T-helper 1 cell (primary cell): ENCODE results near the gene MSANTD2.
A peak's percentile ranks its signal among the peaks of the same experiment; 100 is the strongest.

ENCODE experiments used
- DNase-seq, 5 donors: peaks; one replicate each; pipeline ENCODE4 v3.0.0-alpha.2; 2012 to 2020

Gene MSANTD2

DNA sequence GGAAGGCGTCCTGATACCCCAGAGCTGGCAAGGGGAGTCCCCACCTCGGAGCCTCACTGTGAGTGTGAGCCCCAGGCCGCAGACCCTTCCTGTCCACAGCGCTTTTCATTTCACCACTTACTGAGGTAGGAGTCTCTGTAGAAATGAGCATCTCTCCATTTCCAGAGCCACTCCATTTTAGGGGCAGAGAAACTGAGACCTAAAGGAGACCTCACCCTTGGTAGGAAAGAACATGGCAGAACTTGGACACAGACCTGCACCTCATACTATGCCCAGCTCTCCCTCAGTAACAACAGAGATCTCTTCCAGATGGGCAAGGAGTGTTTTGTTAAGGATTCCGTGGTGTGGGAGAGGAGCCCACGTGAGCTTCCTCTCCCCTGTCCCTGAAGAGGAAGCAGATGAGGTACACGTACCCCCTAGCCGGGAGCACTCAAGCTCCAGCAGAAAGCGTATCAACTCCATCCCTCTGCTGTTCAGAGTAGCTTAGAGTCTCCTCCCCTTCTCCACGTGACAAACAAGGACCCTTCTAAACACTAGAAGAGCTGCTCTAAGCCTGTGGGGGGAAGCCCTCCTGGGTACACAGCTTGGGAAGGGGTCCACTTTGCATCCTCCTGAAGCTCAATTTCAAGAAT, 47.6 kb downstream of the MSANTD2 start:
- no peak for DNase-seq

DNA sequence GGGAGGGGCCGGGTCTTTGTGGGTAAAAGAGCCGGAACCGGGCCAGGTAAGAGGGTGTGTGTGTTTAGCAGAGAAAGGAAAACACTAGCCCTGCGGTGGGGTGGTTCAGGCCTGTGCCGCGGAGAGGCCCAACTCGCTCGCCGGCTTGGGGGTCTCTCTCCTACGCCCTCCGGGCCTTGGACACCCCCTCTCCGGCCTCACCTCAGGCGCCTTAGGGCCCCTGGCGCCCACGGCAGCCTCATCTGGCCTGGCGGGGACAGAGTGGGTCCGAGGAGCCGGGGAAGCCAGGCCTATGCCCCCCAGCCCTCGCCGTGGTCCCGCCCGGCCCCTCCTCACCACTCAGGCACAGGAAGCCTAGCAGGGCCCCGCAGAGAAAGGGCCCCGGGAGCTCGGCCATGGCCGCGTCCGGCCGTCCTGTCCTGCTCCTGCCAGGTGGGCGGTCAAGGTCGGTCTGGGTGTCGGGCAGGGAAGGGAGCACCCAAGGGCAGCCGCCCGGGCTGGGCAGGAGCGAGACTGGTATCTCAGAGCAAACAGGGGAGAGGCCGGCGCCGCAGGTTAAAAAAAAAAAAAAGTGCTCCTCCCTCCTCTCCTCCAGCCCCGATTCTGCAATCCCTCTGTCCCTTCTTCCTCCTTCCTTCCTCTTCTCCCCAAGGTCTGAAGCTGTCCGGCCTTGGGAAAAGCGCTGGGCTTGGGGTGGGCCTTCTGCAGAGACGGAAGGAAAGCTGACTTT, 48.3 kb downstream of the MSANTD2 start, which contains the start of gene VSIG2:
Gene VSIG2, minus strand, starts transcription at position 515 of the 730 bp plus-strand sequence. Its CDS starts 118 bp downstream, at position 397.
- DNase-seq, result no peak

DNA sequence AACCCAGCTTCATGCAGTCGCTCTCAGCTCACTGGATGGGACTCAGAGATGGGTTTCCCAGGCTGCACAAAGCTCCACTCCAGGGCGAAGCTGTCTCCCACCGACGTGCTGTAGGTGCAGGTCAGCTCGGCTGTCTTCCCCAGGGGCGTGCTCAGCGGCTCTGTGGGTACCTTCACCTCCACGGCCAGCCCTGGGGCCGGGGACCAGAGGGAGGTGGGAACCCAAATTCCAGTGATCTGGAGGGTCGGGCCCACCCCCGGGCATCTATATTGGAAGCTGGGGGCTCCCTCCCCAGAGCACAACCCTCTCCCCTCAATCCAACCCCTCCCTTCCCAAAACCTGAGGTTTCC, 48.8 kb downstream of the MSANTD2 start:
- DNase-seq, result no peak

DNA sequence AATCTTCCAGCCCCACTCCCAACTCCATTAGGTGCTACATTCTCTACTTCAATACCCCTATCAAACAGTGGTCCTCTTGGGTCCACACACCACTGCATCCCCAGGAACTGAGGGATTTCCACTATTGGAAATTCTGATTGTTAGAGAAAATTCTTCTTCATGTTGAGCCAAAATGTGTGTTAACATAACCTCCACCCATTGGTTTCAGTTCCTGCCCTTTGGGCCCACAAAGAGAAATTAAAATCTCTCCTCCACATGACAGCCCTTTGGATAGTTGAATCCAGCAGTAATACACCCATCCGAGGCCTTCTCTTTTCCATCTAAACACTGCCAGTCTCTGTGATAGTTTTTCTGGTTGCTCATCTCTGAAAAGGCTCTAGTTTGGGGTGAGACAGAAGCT, 50.3 kb downstream of the MSANTD2 start:
- no peak for DNase-seq

DNA sequence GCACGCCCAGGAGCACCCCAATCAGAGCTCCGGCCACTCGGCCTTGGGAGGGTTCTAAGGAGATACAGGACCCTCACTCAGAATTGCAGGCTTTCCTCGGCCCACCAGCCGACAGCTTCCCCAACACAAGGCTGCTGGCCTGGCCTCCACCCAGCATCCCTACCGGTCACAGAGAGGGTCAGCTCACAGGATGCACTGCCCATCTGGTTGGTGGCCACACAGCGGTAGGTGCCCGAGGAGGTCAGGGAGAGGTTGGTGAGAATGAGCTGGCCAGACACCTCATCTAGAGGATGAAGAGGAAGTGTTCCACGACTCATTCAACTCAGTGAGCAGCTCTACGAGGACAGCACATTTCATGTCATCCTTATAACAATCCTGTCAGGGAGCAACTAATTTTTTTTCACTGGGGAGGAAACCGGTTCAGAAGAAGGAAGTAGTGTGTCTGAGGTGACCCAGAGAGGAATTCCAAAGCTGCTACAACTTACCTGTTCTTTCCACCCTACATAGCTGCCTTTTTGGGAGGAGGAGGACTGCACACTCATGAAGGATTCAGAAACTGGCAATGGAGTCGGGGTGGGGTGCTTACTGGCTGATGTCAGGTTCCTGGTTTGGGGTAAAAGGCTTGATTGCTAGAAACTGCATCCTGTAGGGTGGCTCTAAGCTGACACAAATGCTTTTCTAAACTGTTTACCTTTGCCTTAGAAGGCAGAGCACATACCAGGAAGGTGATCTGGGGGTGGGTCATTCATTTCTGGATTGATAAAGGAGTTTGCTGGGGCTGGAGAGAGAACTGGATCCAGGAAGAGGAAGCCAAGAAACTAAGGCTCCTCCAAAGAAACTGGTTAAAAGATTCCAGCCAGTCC, 51.5 kb downstream of the MSANTD2 start:
- no peak for DNase-seq

DNA sequence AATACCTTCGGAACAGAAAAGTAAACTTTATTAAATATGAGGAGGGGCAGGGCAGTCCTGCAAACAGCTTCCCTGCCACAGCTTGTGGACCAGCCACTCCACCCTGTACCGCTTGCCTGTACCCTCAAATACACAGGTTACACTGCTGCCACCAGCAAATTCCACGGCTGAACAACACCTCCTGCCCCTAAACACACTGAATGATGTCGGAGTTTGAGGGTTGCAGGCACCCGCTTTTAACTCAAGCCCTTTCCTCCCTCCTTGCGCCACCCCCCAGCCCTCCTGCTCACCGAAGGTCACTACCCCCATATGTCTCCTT, 52.1 kb downstream of the MSANTD2 start:
- no peak for DNase-seq

DNA sequence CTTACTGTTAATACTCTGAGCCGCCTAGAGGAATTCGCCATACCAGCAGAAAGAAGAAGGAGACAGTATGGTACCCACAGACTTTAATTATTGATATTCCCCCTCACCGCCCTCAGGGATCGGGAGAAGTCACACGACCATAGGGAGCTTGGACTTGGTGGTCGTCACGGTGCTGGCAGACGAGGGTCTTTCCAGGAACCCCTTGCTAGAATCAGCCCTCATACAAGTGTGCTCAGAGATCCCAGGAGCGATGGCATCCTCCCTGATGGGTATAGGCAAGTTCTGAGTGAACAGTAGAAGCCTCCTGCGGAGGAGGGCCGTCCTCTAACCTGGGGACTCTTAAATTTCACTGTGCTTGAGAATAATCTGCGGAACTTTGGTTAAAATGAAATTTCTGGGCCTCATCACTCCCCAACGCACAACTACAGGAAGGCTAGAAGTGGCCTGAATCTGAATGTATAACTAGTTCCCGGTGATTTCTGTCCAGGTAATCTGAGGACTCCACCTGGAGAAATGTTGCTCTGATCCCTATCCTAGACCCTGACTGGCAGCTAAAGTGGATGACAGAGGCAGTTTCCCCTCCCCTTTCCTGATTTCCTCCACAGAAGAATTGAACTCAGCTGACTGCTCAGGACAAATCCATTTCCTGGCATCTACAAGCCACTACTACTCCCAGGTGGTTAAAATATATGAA, 52.7 kb downstream of the MSANTD2 start:
- no peak for DNase-seq

DNA sequence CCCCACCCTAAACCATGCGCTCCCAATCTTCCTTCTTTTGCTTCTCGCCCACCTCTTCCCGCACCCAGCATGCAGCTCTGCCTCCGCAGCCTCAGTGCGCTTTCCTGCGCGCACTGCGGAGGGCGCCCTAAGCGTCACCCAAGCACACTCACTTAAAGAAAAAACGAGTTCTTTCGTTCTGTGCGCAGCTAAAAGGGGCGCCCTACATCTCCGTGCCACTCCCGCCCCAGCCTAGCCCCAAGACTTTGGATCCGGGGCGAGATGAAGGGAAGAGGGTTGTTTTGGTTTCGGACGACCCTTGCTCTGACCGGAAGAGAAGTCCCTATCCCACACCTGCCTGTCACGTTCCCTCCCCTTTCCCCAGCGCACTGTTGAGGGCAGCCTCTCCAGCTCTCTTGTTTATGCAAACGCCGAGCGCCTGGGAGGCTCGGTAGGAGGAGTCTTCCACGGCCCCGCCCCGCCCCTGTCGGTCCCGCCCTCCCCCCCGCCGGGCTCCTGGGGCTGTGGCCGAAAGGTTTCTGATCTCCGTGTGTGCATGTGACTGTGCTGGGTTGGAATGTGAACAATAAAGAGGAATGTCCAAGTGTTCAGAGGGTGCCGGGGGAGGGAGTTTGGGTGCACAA, 53.5 kb downstream of the MSANTD2 start:
- peak; percentile 52 to 81 (median 69) for DNase-seq

DNA sequence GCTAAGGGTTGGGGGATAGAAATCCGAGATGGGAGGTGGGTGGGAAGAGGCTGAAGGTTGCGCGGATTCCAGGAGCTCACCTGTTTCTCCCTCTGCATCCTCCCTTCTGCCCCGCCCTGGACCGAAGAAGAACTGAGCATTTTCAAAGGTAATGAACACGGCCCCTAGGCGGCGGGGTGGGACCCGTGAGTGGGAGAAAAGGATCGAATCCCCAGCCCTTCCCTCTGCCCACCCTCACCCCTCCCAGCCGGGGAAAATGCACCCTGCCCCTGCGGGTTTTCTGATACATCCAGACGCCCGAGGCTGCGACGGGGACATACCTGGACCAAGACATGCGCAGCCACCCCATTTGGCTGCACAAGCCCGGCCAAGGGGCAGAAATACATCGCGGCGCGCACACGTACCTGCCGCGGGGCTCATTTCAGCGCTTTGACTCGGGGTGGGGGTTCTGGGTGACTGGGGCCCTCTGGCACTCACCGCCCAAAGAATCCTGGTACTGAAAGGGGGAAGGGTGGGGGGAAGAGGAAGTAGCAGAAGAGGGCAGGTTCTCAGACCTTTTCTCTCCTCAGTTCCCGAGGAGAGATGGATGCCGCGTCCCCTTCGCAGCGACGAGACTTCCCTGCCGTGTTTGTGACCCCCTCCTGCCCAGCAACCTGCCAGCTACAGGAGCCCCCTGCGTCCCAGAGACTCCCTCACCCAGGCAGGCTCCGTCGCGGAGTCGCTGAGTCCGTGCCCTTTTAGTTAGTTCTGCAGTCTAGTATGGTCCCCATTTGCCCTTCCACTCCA, 54.2 kb downstream of the MSANTD2 start:
- peak in 1 of 5 donors; percentile 25 for DNase-seq

DNA sequence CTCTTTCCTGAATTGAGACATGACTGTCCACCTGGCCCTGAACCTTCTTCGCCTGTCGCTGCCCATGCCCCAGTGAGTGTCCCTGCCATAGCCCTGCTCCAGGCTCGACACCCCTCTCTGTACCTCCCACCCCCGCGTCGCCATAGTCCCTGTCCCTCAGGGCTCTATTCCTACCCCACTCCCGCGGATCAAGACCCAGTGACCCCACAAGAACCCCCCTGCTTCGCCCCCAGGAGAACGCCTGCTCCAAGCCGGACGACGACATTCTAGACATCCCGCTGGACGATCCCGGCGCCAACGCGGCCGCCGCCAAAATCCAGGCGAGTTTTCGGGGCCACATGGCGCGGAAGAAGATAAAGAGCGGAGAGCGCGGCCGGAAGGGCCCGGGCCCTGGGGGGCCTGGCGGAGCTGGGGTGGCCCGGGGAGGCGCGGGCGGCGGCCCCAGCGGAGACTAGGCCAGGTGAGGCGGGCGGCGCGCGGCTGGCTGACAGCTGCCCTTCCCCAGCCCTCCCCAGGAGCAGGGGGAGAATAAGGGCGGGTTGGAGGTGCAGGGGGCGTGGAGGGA, 54.9 kb downstream of the MSANTD2 start:
- DNase-seq, result no peak

DNA sequence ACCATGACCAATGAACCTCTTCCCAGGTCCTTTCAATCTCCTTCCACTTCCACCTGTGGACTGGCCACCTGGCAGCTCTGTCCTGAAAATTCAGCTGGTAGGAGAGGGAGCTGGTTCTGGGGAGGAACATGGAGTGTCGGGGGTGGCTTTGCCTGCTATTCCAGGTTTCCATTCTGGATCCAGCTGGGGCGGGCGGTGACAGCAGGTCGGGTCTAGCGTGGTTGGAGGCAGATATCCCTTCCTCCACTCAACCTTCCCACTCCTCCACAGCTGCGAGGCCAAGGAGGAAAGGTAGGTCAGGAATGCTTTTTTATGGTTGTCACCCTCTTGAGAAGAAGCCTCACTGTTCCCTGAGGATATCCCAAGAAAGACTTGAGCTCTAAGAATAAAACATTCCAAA, 57.2 kb downstream of the MSANTD2 start:
- no peak for DNase-seq

DNA sequence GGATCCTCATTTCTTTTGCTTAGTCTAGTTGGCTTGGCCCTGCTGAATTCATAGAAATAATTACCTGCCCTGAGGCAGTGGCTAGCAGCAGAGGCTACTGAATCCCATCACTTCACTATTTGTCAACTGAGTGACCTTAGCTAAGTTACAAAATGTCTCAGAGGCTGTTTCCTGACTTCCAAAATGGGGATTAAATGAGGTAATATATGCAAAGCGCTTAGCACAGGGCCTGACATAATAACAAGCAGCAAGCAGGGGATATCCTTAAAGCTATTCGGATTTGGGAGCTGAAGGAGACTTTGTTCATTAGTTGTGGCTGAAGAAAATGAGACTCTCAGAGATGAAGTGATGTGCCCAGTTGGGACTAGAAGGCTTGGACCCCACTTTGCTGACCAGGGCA, 57.7 kb downstream of the MSANTD2 start:
- no peak for DNase-seq

DNA sequence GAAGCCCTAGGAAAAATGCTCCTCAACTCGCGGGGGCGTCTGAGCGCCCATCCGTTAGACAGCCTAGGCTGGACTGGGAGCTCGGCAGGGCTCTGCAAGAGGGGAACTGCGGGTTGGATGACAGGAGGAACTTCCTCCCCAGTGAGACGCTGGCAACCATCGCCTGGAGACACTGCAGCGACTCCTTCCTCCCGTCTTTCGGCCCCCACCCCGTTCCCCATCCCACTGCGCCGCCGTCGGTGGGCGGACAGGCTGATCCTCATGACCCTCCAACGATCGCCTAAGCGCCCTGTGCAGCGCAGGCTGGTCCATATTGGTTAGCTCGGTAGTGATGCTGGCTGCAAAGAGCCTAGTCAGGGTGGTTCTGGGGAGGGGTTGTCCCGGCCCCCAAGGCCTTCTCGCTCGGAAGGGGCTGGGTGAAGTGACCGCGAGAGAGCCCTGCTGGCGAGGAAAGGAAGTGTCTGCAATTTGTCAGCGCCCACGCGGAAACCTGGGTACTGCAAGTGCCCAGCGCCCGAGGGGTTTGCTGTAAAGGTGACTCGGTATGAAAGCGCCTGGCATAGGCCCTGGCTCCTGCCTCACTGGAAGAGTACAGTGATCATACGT, 59.8 kb downstream of the MSANTD2 start:
- peak in 3 of 5 donors; percentile 34 to 50 (median 37) for DNase-seq

DNA sequence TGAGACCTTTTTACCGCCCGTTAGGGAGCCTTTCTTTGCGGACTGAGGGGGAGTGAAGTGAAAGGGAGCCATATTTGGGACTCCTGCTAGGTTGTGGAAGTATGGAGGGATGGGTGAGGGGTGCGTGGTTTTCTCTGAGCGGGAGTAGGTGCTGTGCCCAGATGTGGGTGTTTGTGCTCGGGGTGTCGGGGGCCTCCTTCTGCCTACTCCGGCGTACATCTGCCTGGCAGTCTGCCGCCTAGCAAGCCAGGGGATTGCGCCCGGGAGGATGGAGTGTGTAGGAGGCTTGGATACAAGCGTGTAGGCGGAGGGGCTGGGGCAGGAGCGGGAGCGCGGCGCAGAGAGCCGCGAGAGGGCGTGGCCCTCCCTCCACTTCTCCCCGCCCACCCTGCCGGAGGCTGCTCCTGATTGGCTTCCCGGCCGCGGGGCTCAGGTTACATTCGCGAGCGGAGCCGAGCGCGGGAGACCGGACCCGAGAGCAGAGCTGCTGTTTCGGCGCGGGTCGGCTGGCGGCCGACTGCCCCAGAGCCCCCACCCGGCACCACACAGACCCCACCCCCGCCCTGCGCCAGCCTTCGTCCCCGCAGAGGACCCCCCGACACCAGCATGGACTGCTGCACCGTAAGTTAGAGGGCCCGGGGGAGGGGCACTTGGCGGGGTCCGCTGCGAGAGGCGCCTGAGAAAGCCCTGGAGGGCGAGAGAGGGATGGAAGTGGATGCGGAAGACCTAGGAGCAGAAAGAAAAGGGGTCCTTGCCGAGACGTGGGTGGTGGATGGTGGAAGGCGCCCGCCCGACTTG, 60.5 kb downstream of the MSANTD2 start, which contains the start of gene NRGN:
Gene NRGN, plus strand, starts transcription at position 464 of the 798 bp plus-strand sequence. Its CDS starts 143 bp downstream, at position 607.
- DNase-seq, result peak; percentile 66 to 83 (median 78)

DNA sequence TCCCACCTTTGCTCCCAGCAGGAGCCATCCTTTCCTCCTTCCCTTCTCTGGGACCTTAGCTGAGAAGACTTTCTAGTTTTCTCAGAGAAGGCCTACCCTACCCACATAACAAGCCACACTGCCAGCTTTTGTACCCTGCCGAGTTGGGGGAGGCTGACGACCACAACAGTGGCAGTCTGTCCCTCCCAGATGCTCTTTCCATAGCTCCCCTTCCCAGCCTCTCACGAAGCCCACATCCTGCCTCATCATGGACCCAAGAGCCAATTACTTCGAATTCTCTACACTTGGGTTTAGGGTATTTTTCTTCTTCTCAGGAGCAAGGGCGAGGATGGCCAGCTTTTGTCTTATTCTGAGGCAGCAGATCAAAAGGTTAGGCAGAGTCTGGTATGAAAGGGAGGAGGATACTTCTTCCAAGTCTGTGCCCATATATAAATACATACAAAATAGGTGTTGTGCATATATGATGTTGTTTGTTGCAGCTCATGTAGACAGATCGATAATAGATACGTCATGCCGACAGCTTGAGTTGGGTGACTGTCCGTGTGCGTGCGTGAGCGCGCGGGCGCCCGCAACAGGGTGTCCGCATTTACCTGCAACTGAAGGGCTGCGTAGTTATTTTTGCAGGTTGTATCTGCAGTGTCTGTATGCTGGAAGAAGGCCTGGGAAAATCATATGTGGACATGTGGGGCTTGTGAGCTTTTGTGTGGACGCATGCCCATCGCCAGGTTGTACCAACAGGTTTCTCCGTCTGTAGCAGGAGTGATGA, 61.3 kb downstream of the MSANTD2 start:
- DNase-seq, result no peak

DNA sequence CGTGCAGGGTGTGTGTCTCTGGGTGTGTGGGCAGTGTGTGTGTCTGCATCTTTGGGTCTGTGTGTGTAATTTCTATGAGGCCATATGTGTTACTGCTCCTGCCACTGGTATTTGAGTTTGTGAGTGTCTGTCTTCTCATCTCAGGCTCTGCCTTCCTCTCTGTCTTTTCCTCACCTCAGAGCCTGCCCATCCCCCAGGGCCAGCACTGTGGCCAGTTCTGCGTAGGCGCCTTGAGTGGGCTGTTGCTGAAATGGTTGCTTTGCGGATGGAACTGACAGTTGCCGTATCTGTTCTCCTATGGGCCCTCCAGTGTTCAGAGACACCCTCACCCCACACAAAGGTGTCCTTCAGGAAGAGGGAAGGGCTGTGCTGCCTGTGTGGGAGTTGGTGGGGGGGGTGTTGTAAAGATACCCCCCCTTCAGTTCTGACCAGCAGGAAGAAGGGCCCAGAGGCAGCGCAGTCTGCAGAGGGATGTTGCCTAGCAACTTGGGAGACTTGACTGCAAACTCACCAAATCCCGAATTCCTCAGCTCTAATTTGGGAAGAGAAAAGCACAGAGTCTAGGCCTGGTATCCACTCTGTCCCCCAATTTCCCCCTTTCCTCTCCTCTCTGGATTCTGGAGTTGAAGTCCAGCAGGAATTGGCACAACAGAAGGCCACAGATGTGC, 62.4 kb downstream of the MSANTD2 start:
- no peak for DNase-seq

DNA sequence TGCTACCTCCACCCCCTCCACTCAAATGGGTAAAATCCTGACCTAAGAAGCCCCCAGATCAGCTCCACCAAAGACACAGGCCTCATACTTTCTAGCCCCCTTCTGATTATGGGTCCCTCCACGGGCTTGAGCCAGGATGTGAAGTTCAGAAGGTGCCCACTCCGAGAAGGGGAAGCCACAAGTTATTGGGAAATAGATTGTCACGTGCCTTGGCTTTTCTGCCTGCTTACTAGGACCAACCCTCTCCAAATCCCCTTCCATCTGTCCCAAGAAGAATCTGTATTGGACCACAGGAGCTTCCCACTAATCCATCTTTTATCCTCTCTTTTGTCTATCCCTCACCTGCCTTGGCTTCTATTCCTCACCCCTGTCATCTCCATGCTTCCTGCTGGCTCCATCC, 63.5 kb downstream of the MSANTD2 start:
- no peak for DNase-seq

DNA sequence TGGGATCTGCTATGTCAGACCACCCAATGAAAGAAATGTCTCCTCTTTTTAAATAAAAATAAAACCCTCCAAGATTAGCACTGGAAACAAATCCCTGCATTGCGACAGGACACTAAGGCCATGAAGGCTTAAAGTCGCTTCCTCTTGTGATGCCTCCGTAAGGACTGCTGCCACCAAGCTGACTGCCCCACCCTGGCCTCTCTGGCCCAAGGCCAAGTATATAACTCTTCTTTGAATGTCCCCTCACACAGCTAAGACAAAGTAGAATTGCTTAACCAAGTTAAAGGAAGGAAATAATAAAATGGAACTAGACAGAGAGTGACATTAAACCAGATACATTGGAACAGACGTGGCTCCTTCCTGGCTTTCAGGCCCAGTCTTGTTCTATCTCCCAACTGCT, 68.0 kb downstream of the MSANTD2 start:
- DNase-seq, result no peak

DNA sequence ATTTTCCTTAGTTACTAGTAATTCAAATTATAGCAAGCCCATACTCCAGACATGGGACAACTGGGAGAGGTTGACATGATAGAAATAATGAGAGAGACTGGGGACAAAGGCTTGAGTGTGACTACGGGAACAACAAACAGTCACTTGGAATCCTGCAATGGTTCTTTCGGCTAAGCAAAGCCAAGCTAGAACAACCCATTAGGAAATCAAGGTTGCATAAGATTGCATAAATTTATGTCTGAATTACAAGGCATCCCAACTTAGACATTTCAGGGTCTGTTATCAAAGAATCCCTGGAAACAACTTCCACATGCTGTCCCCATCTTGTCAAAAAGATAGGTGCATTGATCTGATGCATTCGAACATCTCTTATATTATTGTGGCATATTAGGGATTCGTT, 70.6 kb downstream of the MSANTD2 start:
- DNase-seq, result no peak
